BE2C (cell line): ENCODE results near the gene EHD2.
"Not testable (repeated sequence)": the region's sequence is repeated elsewhere in the genome, so short reads cannot be mapped to it uniquely, and the experiment has no call there.

Source experiments
- DNase-seq: peaks from one replicate; pipeline ENCODE4 v3.0.0-alpha.2; 2020
- H3K27me3 ChIP-seq: fragments of 250-450 bp; sonication (Bioruptor Pico); 2 replicates; pipeline ENCODE4 v1.5.1; 2020; ENCODE audit warnings: mild to moderate bottlenecking
- H3K36me3 ChIP-seq: fragments of 250-450 bp; sonication (Bioruptor Pico); 2 replicates; pipeline ENCODE4 v1.5.1; 2020; ENCODE audit warnings: mild to moderate bottlenecking
- H3K4me1 ChIP-seq: fragments of 250-450 bp; sonication (Bioruptor Pico); 2 replicates; pipeline ENCODE4 v1.5.1; 2020
- H3K4me3 ChIP-seq: 2 replicates; pipeline ENCODE4 v1.5.1; 2011; ENCODE audit warnings: low read depth, low read length
- H3K9me3 ChIP-seq: fragments of 250-450 bp; sonication (Bioruptor Pico); 2 replicates; pipeline ENCODE4 v1.5.1; 2020
- TF ChIP-seq, protein P1 (sequence below): IDR thresholded peaks from 2 replicates; pipeline ENCODE4 v1.5.1; 2012; ENCODE audit warnings: mild to moderate bottlenecking, low read depth, low read length

Gene EHD2

DNA sequence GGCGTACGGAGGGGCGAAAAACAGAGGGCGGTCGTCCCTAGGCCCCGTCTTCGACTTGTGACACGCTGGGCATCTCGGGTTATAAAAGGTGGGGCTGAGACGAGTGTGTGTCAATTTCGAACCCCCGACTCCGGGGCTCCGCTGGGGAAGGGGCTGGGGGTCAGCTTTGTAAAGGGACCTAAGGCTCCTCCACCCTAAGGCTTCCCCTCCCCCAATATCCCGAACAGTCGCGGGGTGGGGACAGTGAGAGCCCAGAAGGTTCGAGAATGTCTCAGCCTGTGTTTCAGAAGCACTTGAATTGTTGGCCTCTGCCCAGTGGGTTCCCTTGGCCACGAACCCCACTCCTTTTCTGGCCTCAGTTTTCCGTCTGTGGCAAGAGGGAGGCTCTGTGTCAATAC lies 65.7 kb downstream of the EHD2 start:
- DNase-seq = no peak
- peaks cover 6% of the 10 kb centered on the region for H3K36me3 ChIP-seq
- H3K4me1 ChIP-seq = no peaks in the 10 kb centered on the region
- no peaks in the 10 kb centered on the region for H3K9me3 ChIP-seq
- H3K27me3 ChIP-seq = no peaks in the 10 kb centered on the region
- TF ChIP-seq, protein P1, sequence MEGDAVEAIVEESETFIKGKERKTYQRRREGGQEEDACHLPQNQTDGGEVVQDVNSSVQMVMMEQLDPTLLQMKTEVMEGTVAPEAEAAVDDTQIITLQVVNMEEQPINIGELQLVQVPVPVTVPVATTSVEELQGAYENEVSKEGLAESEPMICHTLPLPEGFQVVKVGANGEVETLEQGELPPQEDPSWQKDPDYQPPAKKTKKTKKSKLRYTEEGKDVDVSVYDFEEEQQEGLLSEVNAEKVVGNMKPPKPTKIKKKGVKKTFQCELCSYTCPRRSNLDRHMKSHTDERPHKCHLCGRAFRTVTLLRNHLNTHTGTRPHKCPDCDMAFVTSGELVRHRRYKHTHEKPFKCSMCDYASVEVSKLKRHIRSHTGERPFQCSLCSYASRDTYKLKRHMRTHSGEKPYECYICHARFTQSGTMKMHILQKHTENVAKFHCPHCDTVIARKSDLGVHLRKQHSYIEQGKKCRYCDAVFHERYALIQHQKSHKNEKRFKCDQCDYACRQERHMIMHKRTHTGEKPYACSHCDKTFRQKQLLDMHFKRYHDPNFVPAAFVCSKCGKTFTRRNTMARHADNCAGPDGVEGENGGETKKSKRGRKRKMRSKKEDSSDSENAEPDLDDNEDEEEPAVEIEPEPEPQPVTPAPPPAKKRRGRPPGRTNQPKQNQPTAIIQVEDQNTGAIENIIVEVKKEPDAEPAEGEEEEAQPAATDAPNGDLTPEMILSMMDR = no peak
- peak overlapping the region; percentile 88 for H3K4me3 ChIP-seq

DNA sequence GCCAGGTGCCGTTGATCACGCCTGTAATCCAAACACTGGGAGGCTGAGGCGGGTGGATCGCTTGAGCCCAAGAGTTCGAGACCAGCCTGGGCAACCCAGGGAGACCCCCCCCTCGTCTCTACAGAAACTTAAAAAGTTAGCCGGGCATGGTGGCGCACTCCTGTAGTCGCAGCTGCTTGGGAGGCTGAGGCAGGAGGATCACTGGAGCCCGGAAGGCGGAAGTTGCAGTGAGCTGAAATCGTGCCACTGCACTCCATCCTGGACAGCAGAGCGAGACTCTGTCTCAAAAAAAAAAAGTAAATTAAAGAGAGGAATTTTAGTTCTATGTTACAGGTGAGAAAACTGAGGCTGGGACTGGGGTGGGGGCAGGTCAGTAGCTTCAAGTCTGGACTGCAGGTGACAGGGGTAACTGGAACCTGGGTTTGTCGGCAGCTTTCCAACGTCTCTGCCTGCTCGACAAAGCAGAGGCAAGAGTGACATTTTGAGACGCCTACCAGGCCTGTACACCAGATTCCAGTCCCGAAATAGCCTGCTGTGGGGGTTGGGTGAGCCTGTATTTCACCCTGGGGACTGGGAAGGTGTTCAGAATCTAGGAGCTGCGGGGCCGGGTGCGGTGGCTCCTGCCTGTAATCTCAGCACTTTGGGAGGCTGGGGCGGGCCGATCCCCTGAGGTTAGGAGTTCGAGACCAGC lies 66.4 kb downstream of the EHD2 start:
- Histone ChIP-seq H3K4me3 (peak overlapping the region; percentile 88), H3K9me3 (no peaks in the 10 kb centered on the region), H3K36me3 (peaks cover 6% of the 10 kb centered on the region), H3K4me1 (no peaks in the 10 kb centered on the region), H3K27me3 (no peaks in the 10 kb centered on the region)
- peak; percentile 42 for DNase-seq
- TF ChIP-seq, protein P1 = no peak

DNA sequence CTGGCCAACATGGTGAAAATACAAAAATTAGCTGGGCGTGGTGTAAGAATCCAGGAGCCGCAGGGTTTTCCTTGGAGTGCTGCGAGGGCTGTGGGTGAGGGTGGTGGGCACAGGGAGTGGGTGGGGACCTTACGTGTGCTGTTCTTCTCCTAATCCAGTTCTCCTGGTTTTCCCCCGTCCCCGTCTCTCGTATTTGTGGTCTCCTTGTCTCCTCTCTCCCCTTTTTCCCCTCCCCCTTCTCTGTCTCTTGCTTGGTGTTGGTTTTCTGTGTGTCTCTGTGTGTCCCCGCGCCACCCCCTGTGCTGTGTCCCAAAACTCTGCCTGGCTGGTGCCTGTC lies 67.0 kb downstream of the EHD2 start:
- TF ChIP-seq, protein P1 = no peak
- Histone ChIP-seq H3K36me3 (peaks cover 6% of the 10 kb centered on the region), H3K4me1 (no peaks in the 10 kb centered on the region), H3K4me3 (no peak overlapping the region), H3K9me3 (no peaks in the 10 kb centered on the region), H3K27me3 (no peaks in the 10 kb centered on the region)
- DNase-seq = no peak

DNA sequence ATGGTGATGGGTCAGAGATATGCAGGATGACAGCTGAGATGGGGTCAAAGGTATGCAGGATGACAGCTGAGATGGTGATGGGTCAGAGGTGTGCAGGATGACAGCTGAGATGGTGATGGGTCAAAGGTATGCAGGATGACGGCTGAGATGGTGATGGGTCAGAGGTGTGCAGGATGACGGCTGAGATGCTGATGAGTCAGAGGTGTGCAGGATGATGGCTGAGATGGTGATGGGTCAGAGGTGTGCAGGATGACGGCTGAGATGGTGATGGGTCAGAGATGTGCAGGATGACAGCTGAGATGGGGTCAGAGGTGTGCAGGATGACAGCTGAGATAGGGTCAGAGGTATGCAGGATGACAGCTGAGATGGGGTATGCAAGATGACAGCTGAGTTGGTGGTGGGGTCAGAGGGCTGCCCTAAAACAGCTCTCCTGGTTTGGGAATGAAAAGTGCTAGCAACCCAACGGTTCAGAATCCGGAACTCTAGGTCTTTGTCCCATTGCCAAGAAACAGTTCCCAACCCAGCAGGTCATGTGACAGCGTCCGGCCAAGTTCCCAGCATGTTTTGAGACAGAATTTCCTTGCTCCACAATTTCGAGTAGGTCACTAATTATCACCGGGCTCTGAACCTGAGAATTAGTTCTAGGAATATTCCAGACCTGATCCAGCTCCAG lies 68.5 kb downstream of the EHD2 start:
- peaks cover 6% of the 10 kb centered on the region for H3K36me3 ChIP-seq
- no peak for DNase-seq
- TF ChIP-seq, protein P1 = no peak

DNA sequence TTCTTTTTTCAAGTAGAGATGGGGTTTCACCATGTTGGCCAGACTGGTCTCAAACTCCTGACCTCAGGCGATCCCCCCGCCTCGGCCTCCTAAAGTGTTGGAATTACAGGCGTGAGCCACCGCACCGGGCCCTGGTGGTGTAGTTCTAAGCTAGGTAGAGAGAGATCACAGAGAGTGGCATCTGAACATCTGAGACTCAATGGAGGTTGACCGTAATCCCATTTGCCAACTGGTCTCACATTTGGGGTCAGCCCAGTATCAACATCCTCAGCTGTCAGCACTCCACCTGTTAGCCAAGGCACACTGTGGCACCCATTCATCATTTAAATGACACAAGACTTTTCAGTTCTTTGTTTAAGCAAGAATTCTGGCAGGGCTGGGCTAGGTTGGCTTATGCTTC lies 73.3 kb downstream of the EHD2 start:
- no peak for DNase-seq
- Histone ChIP-seq H3K36me3 (no peaks in the 10 kb centered on the region), H3K4me3 (no peak overlapping the region), H3K4me1 (no peaks in the 10 kb centered on the region), H3K27me3 (no peaks in the 10 kb centered on the region), H3K9me3 (no peaks in the 10 kb centered on the region)
- TF ChIP-seq, protein P1 = no peak

More for the DNA sequence above, 68.5 kb downstream of the EHD2 start:
- no peak overlapping the region for H3K4me3 ChIP-seq
- no peaks in the 10 kb centered on the region for H3K27me3 ChIP-seq
- no peaks in the 10 kb centered on the region for H3K9me3 ChIP-seq
- H3K4me1 ChIP-seq = no peaks in the 10 kb centered on the region

DNA sequence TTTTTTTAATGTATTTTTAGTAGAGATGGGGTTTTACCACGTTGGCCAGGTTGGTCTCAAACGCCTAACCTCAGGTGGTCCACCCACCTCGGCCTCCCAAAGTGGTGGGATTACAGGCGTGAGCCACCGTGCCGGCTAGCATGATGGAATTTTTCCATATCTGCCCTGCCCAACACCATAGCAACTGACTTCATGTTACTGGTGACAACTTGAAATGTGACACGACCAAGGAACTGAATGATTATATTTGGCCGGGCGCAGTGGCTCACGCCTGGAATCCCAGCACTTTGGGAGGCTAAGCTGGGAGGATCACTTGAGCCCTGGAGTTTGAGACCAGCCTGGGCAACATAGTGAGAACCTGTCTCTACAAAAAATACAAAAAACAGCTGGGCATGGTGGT lies 74.1 kb downstream of the EHD2 start:
- not testable (repeated sequence) for H3K27me3 ChIP-seq, H3K9me3 ChIP-seq, H3K4me3 ChIP-seq, DNase-seq, H3K36me3 ChIP-seq, H3K4me1 ChIP-seq

GRCh38 chr19:47789811-47790210 lies 76.6 kb downstream of the EHD2 start:
- DNase-seq, H3K4me3 ChIP-seq, H3K4me1 ChIP-seq, H3K27me3 ChIP-seq, H3K36me3 ChIP-seq, H3K9me3 ChIP-seq: not testable (repeated sequence)
